H9 (cell line): ENCODE data around the gene ACTL7B. TPM values are rescaled to one million over a fixed set of nuclear protein-coding genes. Genes with fewer than 3 reads are reported as not detected.
"Not testable (repeated sequence)": the region's sequence is repeated elsewhere in the genome, so short reads cannot be mapped to it uniquely, and the experiment has no call there.

ENCODE experiments used
- DNase-seq: peaks from one replicate; pipeline ENCODE4 v3.0.0-alpha.2; 2017
- H2AFZ ChIP-seq: one replicate; pipeline ENCODE4 v1.6.1; 2013; ENCODE audit warnings: mild to moderate bottlenecking, low read length, control low read depth, moderate library complexity
- H2AK5ac ChIP-seq: 2 replicates; pipeline ENCODE4 v1.6.1; 2013; ENCODE audit warnings: low read length, control low read depth, mixed read lengths; ENCODE audit not compliant: insufficient read length
- H2BK120ac ChIP-seq: one replicate; pipeline ENCODE4 v1.6.1; 2013; ENCODE audit warnings: low read depth, mild to moderate bottlenecking, low read length, control low read depth, inconsistent platforms; ENCODE audit not compliant: poor library complexity, severe bottlenecking
- H2BK12ac ChIP-seq: 2 replicates; pipeline ENCODE4 v1.6.1; 2013; ENCODE audit warnings: low read length, control low read depth, mixed read lengths, low read depth; ENCODE audit not compliant: insufficient read length
- H2BK15ac ChIP-seq: 2 replicates; pipeline ENCODE4 v1.6.1; 2013; ENCODE audit warnings: low read depth, low read length, control low read depth
- H2BK20ac ChIP-seq: one replicate; pipeline ENCODE4 v1.6.1; 2013; ENCODE audit warnings: low read depth, mild to moderate bottlenecking, low read length, control low read depth, inconsistent platforms; ENCODE audit not compliant: poor library complexity, severe bottlenecking
- H2BK5ac ChIP-seq: 2 replicates; pipeline ENCODE4 v1.6.1; 2013; ENCODE audit warnings: low read length, control low read depth, mixed read lengths; ENCODE audit not compliant: insufficient read length
- H3K14ac ChIP-seq: 2 replicates; pipeline ENCODE4 v1.6.1; 2013; ENCODE audit warnings: low read length, control low read depth; ENCODE audit not compliant: insufficient read depth
- H3K18ac ChIP-seq: 2 replicates; pipeline ENCODE4 v1.6.1; 2013; ENCODE audit warnings: low read depth, mild to moderate bottlenecking, mixed read lengths, low read length, control low read depth; ENCODE audit not compliant: insufficient read length
- H3K23ac ChIP-seq: 2 replicates; pipeline ENCODE4 v1.6.1; 2013; ENCODE audit warnings: low read length, control low read depth, mixed read lengths, low read depth; ENCODE audit not compliant: insufficient read length
- H3K23me2 ChIP-seq: 2 replicates; pipeline ENCODE4 v1.6.1; 2013; ENCODE audit warnings: low read depth, mild to moderate bottlenecking, mixed read lengths, low read length, control low read depth; ENCODE audit not compliant: insufficient read length, poor library complexity, severe bottlenecking
- H3K27ac ChIP-seq: 2 replicates; pipeline ENCODE4 v1.5.1; 2013; ENCODE audit warnings: low read length, control low read depth, mixed read lengths, low read depth; ENCODE audit not compliant: insufficient read length
- H3K27me3 ChIP-seq: 2 replicates; pipeline ENCODE4 v1.6.1; 2013; ENCODE audit warnings: low read length, control low read depth, inconsistent platforms; ENCODE audit not compliant: insufficient read depth
- H3K4ac ChIP-seq: 2 replicates; pipeline ENCODE4 v1.6.1; 2013; ENCODE audit warnings: low read depth, mild to moderate bottlenecking, control low read depth, inconsistent platforms, low read length, moderate library complexity
- H3K4me1 ChIP-seq: 2 replicates; pipeline ENCODE4 v1.6.1; 2013; ENCODE audit warnings: low read length, control low read depth, inconsistent platforms; ENCODE audit not compliant: insufficient read depth
- H3K4me2 ChIP-seq: 2 replicates; pipeline ENCODE4 v1.6.1; 2013; ENCODE audit warnings: low read length, control low read depth, mixed read lengths; ENCODE audit not compliant: insufficient read length, insufficient read depth
- H3K56ac ChIP-seq: 2 replicates; pipeline ENCODE4 v1.6.1; 2013; ENCODE audit warnings: low read depth, mild to moderate bottlenecking, mixed read lengths, low read length, control low read depth; ENCODE audit not compliant: insufficient read length
- H3K79me1 ChIP-seq: 2 replicates; pipeline ENCODE4 v1.6.1; 2013; ENCODE audit warnings: low read depth, mild to moderate bottlenecking, moderate library complexity, low read length, control low read depth, inconsistent platforms; ENCODE audit not compliant: insufficient read depth, poor library complexity, severe bottlenecking
- H3K79me2 ChIP-seq: 2 replicates; pipeline ENCODE4 v1.6.1; 2013; ENCODE audit warnings: low read length, control low read depth, inconsistent platforms; ENCODE audit not compliant: insufficient read depth
- H3K9ac ChIP-seq: 2 replicates; pipeline ENCODE4 v1.6.1; 2013; ENCODE audit warnings: low read length, control low read depth, mixed read lengths; ENCODE audit not compliant: insufficient read length; ENCODE audit errors: extremely low read depth
- H3K9me3 ChIP-seq: one replicate; pipeline ENCODE4 v1.6.1; 2013; ENCODE audit warnings: low read depth, low read length, inconsistent platforms; ENCODE audit not compliant: control insufficient read depth
- H3T11ph ChIP-seq: one replicate; pipeline ENCODE4 v1.6.1; 2013; ENCODE audit warnings: mild to moderate bottlenecking, low read length, control low read depth, inconsistent platforms
- H4K20me1 ChIP-seq: one replicate; pipeline ENCODE4 v1.6.1; 2013; ENCODE audit not compliant: control insufficient read depth, insufficient read length, insufficient read depth
- H4K5ac ChIP-seq: 2 replicates; pipeline ENCODE4 v1.6.1; 2013; ENCODE audit warnings: low read depth, mild to moderate bottlenecking, mixed read lengths, low read length, control low read depth; ENCODE audit not compliant: insufficient read length
- H4K8ac ChIP-seq: replicated peaks from 2 replicates; pipeline ENCODE4 v1.6.1; 2013; ENCODE audit warnings: low read length, control low read depth, mixed read lengths, low read depth; ENCODE audit not compliant: insufficient read length
- H4K91ac ChIP-seq: 2 replicates; pipeline ENCODE4 v1.6.1; 2013; ENCODE audit warnings: low read depth, mild to moderate bottlenecking, moderate library complexity, mixed read lengths, low read length, control low read depth; ENCODE audit not compliant: insufficient read length
- H3K27ac Mint-ChIP-seq, 3 experiments: 2 replicates in 2 of 3; 3 replicates in 1 of 3; pipeline ENCODE4 v1.8.0; 2020 to 2021; ENCODE audit warnings: mixed read lengths in 3 of 3, mild to moderate bottlenecking in 1 of 3, moderate library complexity in 1 of 3
- H3K27me3 Mint-ChIP-seq: 2 replicates; pipeline ENCODE4 v1.8.0; 2021; ENCODE audit warnings: low read depth, mild to moderate bottlenecking, moderate library complexity, mixed read lengths
- H3K36me3 Mint-ChIP-seq, 3 experiments: 2 replicates in 2 of 3; 3 replicates in 1 of 3; pipeline ENCODE4 v1.8.0; 2020 to 2021; ENCODE audit warnings: low read depth in 3 of 3, mixed read lengths in 3 of 3; ENCODE audit not compliant: insufficient read depth in 1 of 3
- H3K4me1 Mint-ChIP-seq, 2 experiments: 2 replicates each; pipeline ENCODE4 v1.8.0; 2020; ENCODE audit warnings: mixed read lengths in 2 of 2
- H3K4me3 Mint-ChIP-seq, 2 experiments: 2 replicates in 1 of 2; 3 replicates in 1 of 2; pipeline ENCODE4 v1.8.0; 2020 to 2021; ENCODE audit warnings: mild to moderate bottlenecking in 2 of 2, mixed read lengths in 2 of 2, moderate library complexity in 1 of 2
- H3K9me3 Mint-ChIP-seq, 2 experiments: 2 replicates in 1 of 2; 3 replicates in 1 of 2; pipeline ENCODE4 v1.8.0; 2020; ENCODE audit warnings: mild to moderate bottlenecking in 2 of 2, mixed read lengths in 2 of 2, moderate library complexity in 1 of 2
- CTCF ChIP-seq: fragments of 200-600 bp; sonication (generic); conservative IDR thresholded peaks from 3 replicates; pipeline ENCODE4 v1.8.0; 2021; ENCODE audit warnings: antibody characterized with exemption, mild to moderate bottlenecking
- WGBS: extraction: QIAGEN DNeasy Blood & Tissue Kit; methylation state at CpG from one replicate; pipeline ENCODE4 v1.1.7; 2013; ENCODE audit warnings: missing lambda C conversion rate, low lambda C conversion rate, mixed read lengths; ENCODE audit not compliant: insufficient read length; ENCODE audit errors: extremely low coverage; 5-methylcytosine and 5-hydroxymethylcytosine counted together
- total RNA-seq: library from RNA; stranded (reverse); gene quantifications from 2 replicates; pipeline ENCODE4 v1.2.1, GENCODE V29; 2021

Gene ACTL7B
- total RNA-seq, 1 experiment from 2014 or later = 0.09 TPM

GRCh38 chr9:108900176-108900575, 44.4 kb upstream of the ACTL7B start:
- Histone ChIP-seq H3K79me1 (no peaks in the 10 kb centered on the region), H4K91ac (no peak overlapping the region), H3K18ac (no peak overlapping the region), H2AK5ac (no peak overlapping the region), H3K14ac (no peak overlapping the region), H2BK20ac (no peak overlapping the region), H3K4ac (no peak overlapping the region), H3K79me2 (no peaks in the 10 kb centered on the region), H2BK12ac (no peak overlapping the region), H4K5ac (no peak overlapping the region), H3K9ac (no peak overlapping the region), H2BK120ac (no peak overlapping the region), H3K27me3 (no peaks in the 10 kb centered on the region), H3K9me3 (no peaks in the 10 kb centered on the region), H3K23ac (no peak overlapping the region), H2BK15ac (no peak overlapping the region), H3K27ac (no peak overlapping the region), H3K56ac (no peak overlapping the region), H3T11ph (no peak overlapping the region), H3K23me2 (no peaks in the 10 kb centered on the region), H4K20me1 (no peaks in the 10 kb centered on the region), H2BK5ac (no peak overlapping the region), H3K4me1 (no peaks in the 10 kb centered on the region), H3K4me2 (no peak overlapping the region), H4K8ac (no peak overlapping the region), H2AFZ (no peak overlapping the region)
- no peak for TF ChIP-seq CTCF
- Mint-ChIP-seq H3K27me3 (no peaks in the 10 kb centered on the region), H3K4me3 (no peak overlapping the region), H3K36me3 (peaks cover 17 to 83% (median 63%) of the 10 kb centered on the region in 3 experiments; a peak in 6 of 7 replicates), H3K27ac (no peak overlapping the region), H3K9me3 (no peaks in the 10 kb centered on the region), H3K4me1 (no peaks in the 10 kb centered on the region)
- DNase-seq = no peak
- no CpG with 5 or more reads among the region's 5 CpGs for WGBS

GRCh38 chr9:108899023-108899695, 43.4 kb upstream of the ACTL7B start:
- not testable (repeated sequence) for H4K5ac ChIP-seq, H3K9me3 ChIP-seq, H3K27me3 Mint-ChIP-seq, H3K4me1 ChIP-seq, H3K18ac ChIP-seq, H3K4me2 ChIP-seq, H3K4me3 Mint-ChIP-seq, H2BK12ac ChIP-seq, DNase-seq, H3K9ac ChIP-seq, H2AFZ ChIP-seq, H4K8ac ChIP-seq, H3K23me2 ChIP-seq, H4K91ac ChIP-seq, H3K14ac ChIP-seq, H2BK5ac ChIP-seq, H2BK20ac ChIP-seq, H3K9me3 Mint-ChIP-seq, H3K4ac ChIP-seq, H3K56ac ChIP-seq, H3K79me1 ChIP-seq, H2BK120ac ChIP-seq, H4K20me1 ChIP-seq, H3T11ph ChIP-seq, H3K4me1 Mint-ChIP-seq, H3K27me3 ChIP-seq, H2BK15ac ChIP-seq, H3K27ac Mint-ChIP-seq, H3K27ac ChIP-seq, H3K79me2 ChIP-seq, H2AK5ac ChIP-seq, H3K23ac ChIP-seq
- WGBS = no CpG with 5 or more reads among the region's 8 CpGs
- H3K36me3 Mint-ChIP-seq = peaks cover 18 to 89% (median 62%) of the 10 kb centered on the region in 3 experiments; a peak in 6 of 7 replicates
